PC-9 (cell line): ENCODE data around the gene PKNOX2.

ENCODE experiments used
- CTCF ChIP-seq: fragments of 200-600 bp; sonication (generic); conservative IDR thresholded peaks from 2 replicates; pipeline ENCODE4 v1.6.1; 2017; ENCODE audit warnings: mixed run types, antibody characterized with exemption, mild to moderate bottlenecking, moderate library complexity
- EZH2 ChIP-seq: fragments of 200-600 bp; sonication (generic); IDR thresholded peaks from 2 replicates; pipeline ENCODE4 v1.8.0; 2017; ENCODE audit warnings: antibody characterized with exemption, low read depth

DNA sequence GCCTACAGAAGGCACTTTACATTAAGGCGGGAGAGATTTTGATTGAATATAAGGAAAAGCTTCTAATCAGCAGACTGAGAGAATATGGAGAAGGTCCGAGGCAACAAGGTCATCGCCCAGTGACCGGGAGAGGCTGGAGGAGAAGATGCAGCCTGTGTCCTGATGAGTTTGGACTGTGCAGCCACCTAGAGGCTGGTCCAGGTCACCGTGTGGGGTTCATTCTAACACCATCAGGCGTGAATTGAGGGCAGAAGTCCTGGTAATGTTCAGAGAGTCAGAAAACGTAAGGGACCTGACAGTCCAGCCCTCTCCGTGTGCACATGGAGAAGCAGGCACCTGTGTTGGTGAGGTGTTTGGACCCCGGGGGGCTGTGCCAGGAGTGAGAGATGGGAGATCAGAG lies 228.8 kb downstream of the PKNOX2 start:
- TF ChIP-seq CTCF, result no peak
- no peak for TF ChIP-seq EZH2
